ENCODE results near the gene BBS7.

DNA sequence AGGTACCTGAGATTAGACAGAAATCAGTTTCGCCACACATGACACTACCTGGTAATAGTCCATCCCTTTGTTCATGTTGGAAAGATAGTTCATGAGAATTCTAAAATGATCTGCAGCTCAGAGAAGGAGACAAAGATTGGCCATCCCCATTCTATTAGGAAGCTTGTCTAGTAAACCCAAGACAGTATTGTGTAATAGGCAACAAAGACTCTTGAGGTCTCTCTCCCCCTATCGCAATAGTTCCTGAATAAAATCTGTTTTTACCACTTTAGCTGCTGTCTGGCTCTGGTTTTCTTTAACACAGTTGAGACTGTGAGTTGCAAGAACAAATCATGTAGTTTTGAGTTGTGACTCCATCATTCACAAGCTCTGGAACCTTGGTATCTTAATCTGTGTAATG is 14.8 kb upstream of the BBS7 start:
- TF ChIP-seq ZNF302 (CRISPR knock-in tag; IDR thresholded peaks at IDR 0.05) (no peak), EP300 (IDR thresholded peaks at IDR 0.05) (no peak), KDM1A (IDR thresholded peaks at IDR 0.05; ENCODE audit: low read depth) (no peak), RCOR1 (IDR thresholded peaks at IDR 0.05; ENCODE audit: low read depth, low read length) (no peak), POLR2A (IDR thresholded peaks at IDR 0.05; ENCODE audit: low read length) (no peak), JUNB (IDR thresholded peaks at IDR 0.05) (no peak), HDAC2 (IDR thresholded peaks at IDR 0.05) (no peak)
- TF ChIP-seq, protein P1, sequence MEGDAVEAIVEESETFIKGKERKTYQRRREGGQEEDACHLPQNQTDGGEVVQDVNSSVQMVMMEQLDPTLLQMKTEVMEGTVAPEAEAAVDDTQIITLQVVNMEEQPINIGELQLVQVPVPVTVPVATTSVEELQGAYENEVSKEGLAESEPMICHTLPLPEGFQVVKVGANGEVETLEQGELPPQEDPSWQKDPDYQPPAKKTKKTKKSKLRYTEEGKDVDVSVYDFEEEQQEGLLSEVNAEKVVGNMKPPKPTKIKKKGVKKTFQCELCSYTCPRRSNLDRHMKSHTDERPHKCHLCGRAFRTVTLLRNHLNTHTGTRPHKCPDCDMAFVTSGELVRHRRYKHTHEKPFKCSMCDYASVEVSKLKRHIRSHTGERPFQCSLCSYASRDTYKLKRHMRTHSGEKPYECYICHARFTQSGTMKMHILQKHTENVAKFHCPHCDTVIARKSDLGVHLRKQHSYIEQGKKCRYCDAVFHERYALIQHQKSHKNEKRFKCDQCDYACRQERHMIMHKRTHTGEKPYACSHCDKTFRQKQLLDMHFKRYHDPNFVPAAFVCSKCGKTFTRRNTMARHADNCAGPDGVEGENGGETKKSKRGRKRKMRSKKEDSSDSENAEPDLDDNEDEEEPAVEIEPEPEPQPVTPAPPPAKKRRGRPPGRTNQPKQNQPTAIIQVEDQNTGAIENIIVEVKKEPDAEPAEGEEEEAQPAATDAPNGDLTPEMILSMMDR (IDR thresholded peaks at IDR 0.05): no peak
